Testis (tissue), 3 donors: ENCODE data around the gene CPSF2. TPM values are rescaled to one million over a fixed set of nuclear protein-coding genes. Genes with fewer than 3 reads are reported as not detected.

Experiments
- DNase-seq: peaks from one replicate; pipeline ENCODE4 v3.0.0-alpha.2; 2019
- H3K27ac ChIP-seq, 2 donors: fragments of 200-600 bp; sonication (generic); one replicate each; pipeline ENCODE4 v1.5.1; 2019
- H3K27me3 ChIP-seq: fragments of 200-600 bp; sonication (generic); one replicate; pipeline ENCODE4 v1.5.1; 2019
- H3K36me3 ChIP-seq: fragments of 200-600 bp; sonication (generic); one replicate; pipeline ENCODE4 v1.5.1; 2017; ENCODE audit warnings: low read depth; ENCODE audit errors: missing control alignments
- H3K4me1 ChIP-seq: fragments of 200-600 bp; sonication (generic); one replicate; pipeline ENCODE4 v1.5.1; 2019
- H3K4me3 ChIP-seq, 2 donors: fragments of 200-600 bp; sonication (generic); one replicate each; pipeline ENCODE4 v1.5.1; 2017 to 2019
- H3K9me3 ChIP-seq: fragments of 200-600 bp; sonication (generic); one replicate; pipeline ENCODE4 v1.5.1; 2017
- POLR2A ChIP-seq: fragments of 450-650 bp; IDR thresholded peaks from one replicate; pipeline ENCODE4 v1.6.1; 2017; ENCODE audit warnings: antibody characterized with exemption, mild to moderate bottlenecking, moderate library complexity
- WGBS, 2 donors: methylation state at CpG; one replicate each; pipeline ENCODE4 v1.1.5; 2018; 5-methylcytosine and 5-hydroxymethylcytosine counted together
- intact Hi-C: fragments of 100-400 bp; cut with DNase I; formaldehyde crosslinking; loops from one replicate; pipeline ENCODE4 v1.15.1; 2023; ENCODE audit warnings: low total_unique reads
- polyA plus RNA-seq: library from polyadenylated mRNA; stranded (reverse); fragments of 350-450 nt; fragmentation: Illumina TruSeq; extraction: RNeasy Lipid Tissue Mini Kit (QIAGEN cat#74804); gene quantifications from one replicate; pipeline ENCODE4 v1.2.3, GENCODE V29; 2014; ENCODE audit warnings: low read depth, low replicate concordance; ENCODE audit not compliant: insufficient read depth
- total RNA-seq, 2 donors: library from RNA; depleted of rRNA; stranded (reverse); fragments of >200 nt; gene quantifications; one replicate each; pipeline ENCODE4 v1.2.3, GENCODE V29; 2016
- TF ChIP-seq, protein P1 (sequence below), 3 experiments: fragments of 450-650 bp in 2 of 3; fragments of 200-600 bp in 1 of 3; sonication (generic) in 1 of 3; IDR thresholded peaks; one replicate each; pipeline ENCODE4 v1.5.1; 2016 to 2019; ENCODE audit warnings: antibody characterized with exemption in 3 of 3, mild to moderate bottlenecking in 2 of 3, moderate library complexity in 1 of 3

The CPSF2 gene
- total and polyA plus RNA-seq, 3 donors from 2014 or later, result 49.2 to 66.1 (median 56.1) TPM

DNA sequence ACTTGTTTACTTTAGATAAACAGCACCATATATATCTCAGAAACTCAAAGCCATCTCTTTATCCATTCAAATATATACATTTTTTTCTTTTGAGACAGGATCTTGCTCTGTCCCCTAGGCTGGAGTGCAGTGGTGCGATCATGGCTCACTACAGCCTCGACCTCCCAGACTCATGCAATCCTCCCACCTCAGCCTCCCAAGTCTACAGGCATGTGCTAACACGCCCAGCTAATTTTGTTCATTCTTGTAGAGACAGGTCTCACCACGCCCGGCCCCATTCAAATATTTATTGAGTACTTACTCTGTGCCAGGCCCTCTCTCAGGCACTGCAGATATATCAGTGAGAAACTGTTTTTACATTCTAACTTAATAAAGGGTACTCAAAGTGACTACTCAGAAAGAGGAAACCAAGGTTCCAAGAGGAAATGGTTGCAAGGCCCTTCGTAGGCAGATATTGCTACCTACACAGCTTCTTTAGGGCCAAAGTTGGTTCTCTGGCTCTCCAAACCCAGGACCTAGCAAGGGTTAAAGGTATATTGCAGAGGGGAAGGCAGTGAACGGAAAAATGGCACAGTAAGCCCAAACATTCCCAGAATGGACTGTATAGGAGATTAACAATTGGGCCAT lies 18.3 kb upstream of the CPSF2 start:
- no peak for TF ChIP-seq POLR2A
- TF ChIP-seq, protein P1, sequence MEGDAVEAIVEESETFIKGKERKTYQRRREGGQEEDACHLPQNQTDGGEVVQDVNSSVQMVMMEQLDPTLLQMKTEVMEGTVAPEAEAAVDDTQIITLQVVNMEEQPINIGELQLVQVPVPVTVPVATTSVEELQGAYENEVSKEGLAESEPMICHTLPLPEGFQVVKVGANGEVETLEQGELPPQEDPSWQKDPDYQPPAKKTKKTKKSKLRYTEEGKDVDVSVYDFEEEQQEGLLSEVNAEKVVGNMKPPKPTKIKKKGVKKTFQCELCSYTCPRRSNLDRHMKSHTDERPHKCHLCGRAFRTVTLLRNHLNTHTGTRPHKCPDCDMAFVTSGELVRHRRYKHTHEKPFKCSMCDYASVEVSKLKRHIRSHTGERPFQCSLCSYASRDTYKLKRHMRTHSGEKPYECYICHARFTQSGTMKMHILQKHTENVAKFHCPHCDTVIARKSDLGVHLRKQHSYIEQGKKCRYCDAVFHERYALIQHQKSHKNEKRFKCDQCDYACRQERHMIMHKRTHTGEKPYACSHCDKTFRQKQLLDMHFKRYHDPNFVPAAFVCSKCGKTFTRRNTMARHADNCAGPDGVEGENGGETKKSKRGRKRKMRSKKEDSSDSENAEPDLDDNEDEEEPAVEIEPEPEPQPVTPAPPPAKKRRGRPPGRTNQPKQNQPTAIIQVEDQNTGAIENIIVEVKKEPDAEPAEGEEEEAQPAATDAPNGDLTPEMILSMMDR (IDR thresholded peaks at IDR 0.05), result no peak
- no peak for DNase-seq
- no peaks in the 10 kb centered on the region for H3K36me3 ChIP-seq
- intact Hi-C loops, result no loop called here
- 72 to 84% methylated on average over 7 of the region's 7 CpGs for WGBS, 2 donors
- H3K9me3 ChIP-seq, result no peaks in the 10 kb centered on the region
- H3K27me3 ChIP-seq, result no peaks in the 10 kb centered on the region
- H3K27ac ChIP-seq, result no peak overlapping the region
- no peak overlapping the region for H3K4me3 ChIP-seq
- H3K4me1 ChIP-seq, result peaks cover 19% of the 10 kb centered on the region

DNA sequence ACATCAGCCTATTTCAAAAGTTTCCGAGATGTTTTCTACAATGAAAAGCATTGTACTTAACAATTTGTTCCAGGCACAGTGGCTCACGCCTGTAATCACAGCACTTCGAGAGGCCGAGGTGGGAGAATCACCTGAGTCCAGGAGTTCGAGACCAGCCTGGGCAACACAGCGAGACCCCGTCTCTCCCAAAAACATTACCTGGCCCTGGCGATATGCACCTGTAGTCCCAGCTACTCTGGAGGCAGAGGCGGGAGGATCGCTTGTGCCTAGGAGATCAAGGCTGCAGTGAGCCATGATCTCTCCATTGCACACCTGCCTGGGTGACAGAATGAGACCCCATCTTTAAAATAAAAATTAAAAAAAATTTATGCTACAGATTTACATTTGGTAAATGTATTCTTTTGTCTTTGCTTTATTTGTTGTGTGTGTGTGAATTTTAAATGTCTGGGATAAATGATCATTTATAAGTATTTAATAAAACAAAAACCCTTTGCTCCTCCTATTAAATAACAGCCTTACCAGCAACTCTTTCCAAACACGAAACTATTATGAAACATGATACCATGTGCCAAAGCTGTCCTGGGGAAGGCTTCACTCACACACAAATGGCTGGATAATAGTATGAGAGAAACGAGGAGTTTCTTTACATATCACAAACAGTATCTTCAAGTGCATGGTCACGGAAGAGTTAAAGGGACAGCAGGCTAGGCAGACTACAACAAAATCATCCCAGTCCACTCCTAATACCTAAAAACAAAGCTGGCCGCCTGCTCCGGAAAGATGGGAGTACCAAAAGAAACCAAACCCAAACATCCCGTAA lies 16.5 kb upstream of the CPSF2 start:
- no peak for TF ChIP-seq POLR2A
- TF ChIP-seq, protein P1 (IDR thresholded peaks at IDR 0.05), result no peak
- peak overlapping the region; percentile 86 to 93 for H3K4me3 ChIP-seq
- intact Hi-C loops, result no loop called here

DNA sequence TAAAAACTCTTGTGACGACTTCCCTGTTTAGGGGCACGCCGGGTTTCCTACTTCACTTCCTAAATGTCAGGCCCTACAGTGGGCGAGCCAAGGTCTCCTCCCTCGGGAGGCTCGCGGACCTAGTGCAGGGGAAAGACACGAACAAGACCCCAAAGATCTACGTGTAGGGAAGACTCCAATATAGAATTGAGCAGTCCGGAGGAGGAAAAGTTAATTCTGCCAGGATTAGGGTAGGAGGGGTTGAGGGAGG lies 16.0 kb upstream of the CPSF2 start:
- TF ChIP-seq, protein P1 (IDR thresholded peaks at IDR 0.05), result no peak
- no peak for TF ChIP-seq POLR2A
- Histone ChIP-seq H3K27ac (peak overlapping the region; percentile 96 to 99), H3K27me3 (no peaks in the 10 kb centered on the region), H3K36me3 (no peaks in the 10 kb centered on the region), H3K4me1 (peaks cover 11% of the 10 kb centered on the region), H3K9me3 (no peaks in the 10 kb centered on the region), H3K4me3 (peak overlapping the region; percentile 86 to 93)
- 0% methylated on average over 10 of the region's 10 CpGs for WGBS, 2 donors
- intact Hi-C loops, result no loop called here
- DNase-seq, result peak; percentile 63

More for the DNA sequence above, 16.5 kb upstream of the CPSF2 start:
- Histone ChIP-seq H3K4me1 (peaks cover 11% of the 10 kb centered on the region), H3K27ac (peak overlapping the region; percentile 96 to 99), H3K9me3 (no peaks in the 10 kb centered on the region), H3K27me3 (no peaks in the 10 kb centered on the region), H3K36me3 (no peaks in the 10 kb centered on the region)
- 26 to 30% methylated on average over 16 of the region's 16 CpGs for WGBS, 2 donors
- DNase-seq, result no peak

DNA sequence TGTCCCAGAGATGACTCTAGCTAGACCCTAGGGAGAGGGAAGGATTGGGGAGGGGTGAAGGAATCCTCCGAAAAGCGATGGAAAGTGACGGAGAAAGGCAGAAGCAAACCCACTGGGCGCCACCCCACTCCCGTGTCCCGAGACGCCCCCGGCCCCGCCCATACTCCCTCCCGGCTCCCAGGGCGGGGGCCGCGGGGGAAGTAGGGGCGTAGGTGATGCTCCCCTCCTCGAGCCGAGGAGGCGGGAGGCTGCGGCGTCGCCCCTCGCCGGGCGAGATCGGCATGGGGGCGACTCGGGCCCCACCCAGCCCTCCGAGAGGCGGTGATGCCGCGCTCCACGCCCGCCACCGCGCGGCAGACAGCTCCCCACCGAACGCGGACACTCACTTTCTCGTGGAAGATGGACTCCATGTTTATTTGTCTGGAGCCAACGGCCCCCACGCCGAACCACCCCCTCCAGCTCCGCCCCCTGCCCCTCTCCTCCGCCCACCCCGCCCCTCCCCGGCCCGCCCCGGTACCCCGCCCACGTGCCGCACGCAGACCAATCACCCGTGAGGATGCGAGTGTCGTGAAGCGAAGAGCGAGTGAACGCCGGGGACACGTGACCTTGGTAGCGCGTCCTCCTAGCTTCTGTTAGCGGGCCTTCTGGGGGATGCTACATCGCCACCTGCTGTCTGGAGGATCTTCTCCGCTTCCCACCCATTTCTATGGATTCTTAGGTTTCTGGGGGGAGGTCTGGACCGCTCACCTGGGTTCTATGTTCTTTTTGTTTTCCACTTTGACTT lies 15.4 kb upstream of the CPSF2 start, which contains the start of gene ATXN3:
Gene ATXN3 (minus strand): TSS at position 440 of the 784 bp plus-strand sequence. CDS start 30 bp downstream, at position 410.
- no peak for TF ChIP-seq POLR2A
- TF ChIP-seq, protein P1 (IDR thresholded peaks at IDR 0.05), result peak; percentile 69 to 94 (median 72)
- H3K9me3 ChIP-seq, result no peaks in the 10 kb centered on the region
- intact Hi-C loops, result no loop called here
- DNase-seq, result peak; percentile 99
- H3K4me1 ChIP-seq, result peaks cover 7% of the 10 kb centered on the region
- peak within 1 kb of the TSS; percentile 96 to 99 for H3K27ac ChIP-seq
- H3K4me3 ChIP-seq, result peak within 1 kb of the TSS; percentile 86 to 93
- WGBS, 2 donors, result 1% methylated on average over 41 to 59 of the region's 66 CpGs
- H3K36me3 ChIP-seq, result no peaks in the 10 kb centered on the region
- no peaks in the 10 kb centered on the region for H3K27me3 ChIP-seq
